Coronary artery (tissue), 2 donors: Measurements from ENCODE around the gene GPR137C.

Experiments used
- DNase-seq: peaks from one replicate; pipeline ENCODE4 v3.0.0-alpha.2; 2017; ENCODE audit warnings: low spot score
- H3K27ac ChIP-seq, 2 donors: fragments of 200-600 bp; sonication (generic); one replicate each; pipeline ENCODE4 v1.5.1; 2016 to 2019
- H3K4me3 ChIP-seq: fragments of 200-600 bp; sonication (generic); 2 replicates; pipeline ENCODE4 v1.5.1; 2016; ENCODE audit warnings: mild to moderate bottlenecking, moderate library complexity
- CTCF ChIP-seq: fragments of 200-600 bp; sonication (generic); IDR thresholded peaks from one replicate; pipeline ENCODE4 v1.5.1; 2019; ENCODE audit warnings: antibody characterized with exemption

Gene GPR137C

GRCh38 chr14:52598568-52598967, 45.9 kb downstream of the GPR137C start:
- DNase-seq, result no peak
- H3K4me3 ChIP-seq, result no peak overlapping the region
- no peak overlapping the region for H3K27ac ChIP-seq
- TF ChIP-seq CTCF, result no peak

GRCh38 chr14:52599974-52600373, 47.3 kb downstream of the GPR137C start:
- no peak for DNase-seq
- H3K27ac ChIP-seq, result no peak overlapping the region
- H3K4me3 ChIP-seq, result no peak overlapping the region
- no peak for TF ChIP-seq CTCF

- TF ChIP-seq CTCF, result no peak
- Histone ChIP-seq H3K27ac (no peak overlapping the region), H3K4me3 (no peak overlapping the region)
- no peak for DNase-seq
These were observed 49.5 kb downstream of the GPR137C start for GRCh38 chr14:52602131-52602530.

- Histone ChIP-seq H3K4me3 (no peak overlapping the region), H3K27ac (no peak overlapping the region)
- no peak for DNase-seq
- no peak for TF ChIP-seq CTCF
These were observed 54.4 kb downstream of the GPR137C start for GRCh38 chr14:52607061-52607460.

- H3K27ac ChIP-seq, result no peak overlapping the region
- no peak for DNase-seq
- no peak overlapping the region for H3K4me3 ChIP-seq
- no peak for TF ChIP-seq CTCF
These were observed 56.9 kb downstream of the GPR137C start for GRCh38 chr14:52609445-52610044.

- TF ChIP-seq CTCF, result no peak
- Histone ChIP-seq H3K4me3 (no peak overlapping the region), H3K27ac (no peak overlapping the region)
- no peak for DNase-seq
These were observed 57.6 kb downstream of the GPR137C start for GRCh38 chr14:52610187-52610586.

- no peak overlapping the region for H3K4me3 ChIP-seq
- TF ChIP-seq CTCF, result no peak
- H3K27ac ChIP-seq, result no peak overlapping the region
- DNase-seq, result no peak
These were observed 66.0 kb downstream of the GPR137C start for GRCh38 chr14:52618602-52619001.
